Bronchial smooth muscle cell (primary cell): ENCODE measurements around the gene GINM1. TPM values are rescaled to one million over a fixed set of nuclear protein-coding genes. Genes with fewer than 3 reads are reported as not detected.

Experiments used
- total RNA-seq: library from RNA; depleted of rRNA; stranded (reverse); fragments of >200 nt; gene quantifications from 2 replicates; pipeline ENCODE4 v1.2.1, GENCODE V29; 2014

Gene GINM1, protein sequence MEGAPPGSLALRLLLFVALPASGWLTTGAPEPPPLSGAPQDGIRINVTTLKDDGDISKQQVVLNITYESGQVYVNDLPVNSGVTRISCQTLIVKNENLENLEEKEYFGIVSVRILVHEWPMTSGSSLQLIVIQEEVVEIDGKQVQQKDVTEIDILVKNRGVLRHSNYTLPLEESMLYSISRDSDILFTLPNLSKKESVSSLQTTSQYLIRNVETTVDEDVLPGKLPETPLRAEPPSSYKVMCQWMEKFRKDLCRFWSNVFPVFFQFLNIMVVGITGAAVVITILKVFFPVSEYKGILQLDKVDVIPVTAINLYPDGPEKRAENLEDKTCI
- 45.4 and 47.6 TPM in 2 replicates for total RNA-seq

DNA sequence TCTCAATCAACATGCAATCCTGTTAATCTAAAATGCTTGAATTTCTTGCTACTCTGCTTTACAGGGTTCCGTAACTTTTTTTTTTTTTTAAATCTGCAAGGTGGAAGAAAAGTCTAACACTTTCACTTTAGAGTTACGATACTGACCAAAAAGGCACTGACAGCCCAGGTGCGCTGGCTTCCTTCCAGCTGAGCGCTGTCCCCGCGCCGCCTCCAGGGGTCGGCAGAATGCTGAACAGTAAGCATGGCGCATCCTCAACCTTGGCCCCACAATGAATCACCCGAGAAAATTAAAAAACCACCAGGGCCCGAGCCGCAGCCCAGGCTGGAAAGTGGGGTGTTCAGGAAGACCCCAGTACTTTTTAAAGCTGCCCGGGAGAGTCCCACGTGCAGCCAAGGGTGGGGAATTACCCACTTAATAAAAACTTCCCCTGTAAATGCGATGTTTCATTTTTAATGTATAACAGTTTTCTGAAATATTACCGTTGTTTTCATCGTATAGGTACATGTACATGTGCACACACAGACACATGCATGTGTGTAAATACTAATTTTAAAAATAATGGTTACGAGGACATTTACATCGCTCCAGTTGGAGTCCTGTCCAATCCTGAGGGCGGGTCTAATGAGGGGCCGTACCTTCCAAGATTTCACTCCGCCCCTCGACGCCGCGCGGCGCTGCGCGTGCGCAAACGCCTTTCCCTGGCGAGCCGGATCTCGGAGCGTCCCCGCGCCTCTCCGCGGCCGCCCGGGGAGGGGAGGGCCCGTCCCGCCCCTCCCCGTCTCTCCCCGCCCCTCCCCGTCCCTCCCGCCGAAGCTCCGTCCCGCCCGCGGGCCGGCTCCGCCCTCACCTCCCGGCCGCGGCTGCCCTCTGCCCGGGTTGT is at the start of gene GINM1:
Gene GINM1 (plus strand): TSS at position 849 of the 883 bp plus-strand sequence. CDS start 40 bp downstream, outside the sequence.

DNA sequence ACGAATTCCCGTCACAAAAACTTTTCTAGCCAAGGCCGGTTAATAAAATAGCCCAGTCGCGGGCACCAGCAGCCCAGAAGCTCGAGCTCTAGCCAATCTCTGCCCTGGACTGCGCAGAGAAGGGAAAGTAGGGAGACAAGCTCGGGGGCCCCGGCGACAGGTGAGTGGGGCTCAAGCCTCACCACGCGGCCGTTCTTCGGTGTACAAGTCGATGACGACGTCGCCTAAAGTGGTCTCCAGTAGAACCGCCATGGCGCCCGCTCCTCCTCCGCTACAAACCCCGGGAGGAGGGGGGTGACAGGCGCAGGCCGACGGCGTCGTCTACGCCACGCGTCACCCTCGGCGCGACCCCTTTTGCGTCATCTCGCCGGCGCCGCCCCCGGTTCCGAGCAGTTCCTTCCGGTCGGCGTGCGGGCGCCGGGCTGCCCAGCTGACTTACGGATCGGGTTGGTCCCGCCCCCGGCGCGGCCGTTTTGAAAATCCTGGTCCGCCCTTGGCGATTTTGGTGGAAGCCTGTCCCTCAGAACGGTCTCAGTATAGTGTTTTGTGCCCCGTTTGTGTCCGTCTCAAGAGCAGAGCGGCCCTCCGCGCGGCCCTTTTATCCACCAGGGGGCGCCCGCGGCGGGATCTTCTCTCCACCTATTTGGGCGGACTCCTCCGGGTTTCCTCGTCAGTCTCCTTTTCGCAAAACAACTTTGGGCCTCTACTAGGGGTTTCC is 20.3 kb upstream of the GINM1 start, which contains the start of gene PPIL4:
Gene PPIL4 (minus strand): TSS at position 290 of the 718 bp plus-strand sequence. CDS start 38 bp downstream, at position 252.

Other genes with a start within 250 kb of the GINM1 start
- 9.5 and 14.0 TPM in 2 replicates for gene TAB2, start 248.7 kb upstream of the GINM1 start, total RNA-seq
- gene SUMO4, start 166.1 kb upstream of the GINM1 start, total RNA-seq, result 0.52 and 1.6 TPM in 2 replicates
- 0.09 and 0.16 TPM in 2 replicates for gene ZC3H12D, start 81.4 kb upstream of the GINM1 start, total RNA-seq
- 23.5 and 32.5 TPM in 2 replicates for gene PPIL4, start 20.3 kb upstream of the GINM1 start, total RNA-seq
- 32.9 and 41.8 TPM in 2 replicates for gene KATNA1, start 82.3 kb downstream of the GINM1 start, total RNA-seq
- 3.9 and 4.9 TPM in 2 replicates for gene LATS1, start 151.7 kb downstream of the GINM1 start, total RNA-seq
- 12.0 and 14.5 TPM in 2 replicates for gene NUP43, start 180.2 kb downstream of the GINM1 start, total RNA-seq
- gene PCMT1, start 183.4 kb downstream of the GINM1 start, total RNA-seq, result 75.0 and 92.0 TPM in 2 replicates